ENCODE results near the gene CRACR2B.

The CRACR2B gene

GRCh38 chr11:794766-795633 is 32.7 kb upstream of the CRACR2B start:
- FAIRE-seq, result no peak

GRCh38 chr11:795634-796564 is 31.8 kb upstream of the CRACR2B start:
- FAIRE-seq, result no peak

- no peak for FAIRE-seq
Measured at GRCh38 chr11:796565-797295, 31.0 kb upstream of the CRACR2B start.

GRCh38 chr11:797296-798092 is 30.2 kb upstream of the CRACR2B start:
- no peak for FAIRE-seq

GRCh38 chr11:798093-798713 is 29.5 kb upstream of the CRACR2B start, which contains the start of gene SLC25A22:
TSS of gene SLC25A22 (minus strand) at chr11:798281. CDS start at chr11:795006, 3,275 bp downstream.
- no peak for FAIRE-seq

GRCh38 chr11:799641-800316 is 27.9 kb upstream of the CRACR2B start:
- no peak for FAIRE-seq

- no peak for FAIRE-seq
Measured at GRCh38 chr11:800473-800872, 27.2 kb upstream of the CRACR2B start.

GRCh38 chr11:801097-801780 is 26.5 kb upstream of the CRACR2B start:
- FAIRE-seq, result no peak

GRCh38 chr11:802018-802617 is 25.6 kb upstream of the CRACR2B start:
- FAIRE-seq, result no peak

GRCh38 chr11:802693-803466 is 24.8 kb upstream of the CRACR2B start:
- no peak for FAIRE-seq

GRCh38 chr11:803467-803742 is 24.3 kb upstream of the CRACR2B start:
- FAIRE-seq, result no peak

GRCh38 chr11:803770-804598 is 23.7 kb upstream of the CRACR2B start:
- FAIRE-seq, result no peak

GRCh38 chr11:804599-804964 is 23.1 kb upstream of the CRACR2B start:
- no peak for FAIRE-seq

- FAIRE-seq, result no peak
Measured at GRCh38 chr11:808427-809286, 19.1 kb upstream of the CRACR2B start.

- peak; percentile 65 for FAIRE-seq
Measured at GRCh38 chr11:809287-810039, 18.3 kb upstream of the CRACR2B start, which contains the start of gene RPLP2. TSS of gene RPLP2 (plus strand) at chr11:809967. CDS start at chr11:810235, 268 bp downstream.

GRCh38 chr11:810040-810567 is 17.6 kb upstream of the CRACR2B start:
- no peak for FAIRE-seq

Data from islet of Langerhans (tissue), 1 donor.